A549 (cell line): ENCODE measurements around the gene ATXN7.

Source experiments
- BHLHE40 ChIP-seq: IDR thresholded peaks from 2 replicates; pipeline ENCODE4 v1.6.1; 2012; ENCODE audit warnings: low read depth, low read length, inconsistent platforms
- CHD2 ChIP-seq: fragments of 150-350 bp; IDR thresholded peaks from 2 replicates; pipeline ENCODE4 v1.6.1; 2014; ENCODE audit warnings: low read length; ENCODE audit not compliant: partially characterized antibody
- CHD4 ChIP-seq: fragments of 200-600 bp; sonication (generic); IDR thresholded peaks from 2 replicates; pipeline ENCODE4 v1.6.1; 2016; ENCODE audit warnings: antibody characterized with exemption, mild to moderate bottlenecking, borderline replicate concordance
- EP300 ChIP-seq, 2 experiments: fragments of >200 bp; sonication (Bioruptor Twin); formaldehyde crosslinking; IDR thresholded peaks; 2 replicates in 1 of 2; 3 replicates in 1 of 2; pipeline ENCODE4 v1.6.1; 2016 to 2017
- FOSL2 ChIP-seq, 2 experiments: fragments of 450-650 bp in 1 of 2; fragments of >200 bp in 1 of 2; sonication (Bioruptor Twin) in 1 of 2; formaldehyde crosslinking; IDR thresholded peaks; 2 replicates each; pipeline versions ENCODE4 v1.5.0 to v1.6.1; 2016 to 2020; ENCODE audit warnings: mild to moderate bottlenecking in 1 of 2, moderate library complexity in 1 of 2
- GATA3 ChIP-seq: IDR thresholded peaks from 2 replicates; pipeline ENCODE4 v1.6.1; 2012; ENCODE audit warnings: borderline replicate concordance
- JUNB ChIP-seq: fragments of >200 bp; sonication (Bioruptor Twin); formaldehyde crosslinking; IDR thresholded peaks from 2 replicates; pipeline ENCODE4 v1.6.1; 2016
- POLR2A ChIP-seq: IDR thresholded peaks from 2 replicates; pipeline ENCODE4 v1.6.1; 2012; ENCODE audit warnings: mild to moderate bottlenecking, low read length
- RNF2 ChIP-seq: fragments of 200-600 bp; sonication (generic); IDR thresholded peaks from 2 replicates; pipeline ENCODE4 v1.6.1; 2016; ENCODE audit warnings: low read depth, mild to moderate bottlenecking, antibody characterized with exemption, moderate library complexity, borderline replicate concordance
- SMC3 ChIP-seq: fragments of >200 bp; sonication (Bioruptor Twin); formaldehyde crosslinking; IDR thresholded peaks from 3 replicates; pipeline ENCODE4 v1.6.1; 2018; ENCODE audit warnings: inconsistent platforms
- SREBF2 ChIP-seq: fragments of 450-650 bp; IDR thresholded peaks from 2 replicates; pipeline ENCODE4 v1.6.1; 2014; ENCODE audit warnings: mild to moderate bottlenecking, moderate library complexity
- TF ChIP-seq, protein P1 (sequence below): fragments of >200 bp; sonication (Bioruptor Twin); formaldehyde crosslinking; IDR thresholded peaks from 3 replicates; pipeline ENCODE4 v1.5.1; 2016
- TF ChIP-seq, protein P2 (sequence below): fragments of 450-650 bp; IDR thresholded peaks from 2 replicates; pipeline ENCODE4 v1.6.1; 2014; ENCODE audit warnings: antibody characterized with exemption
- TF ChIP-seq, protein P3 (sequence below): fragments of 150-350 bp; IDR thresholded peaks from 2 replicates; pipeline ENCODE4 v1.6.1; 2014; ENCODE audit warnings: low read depth, mild to moderate bottlenecking, low read length

DNA sequence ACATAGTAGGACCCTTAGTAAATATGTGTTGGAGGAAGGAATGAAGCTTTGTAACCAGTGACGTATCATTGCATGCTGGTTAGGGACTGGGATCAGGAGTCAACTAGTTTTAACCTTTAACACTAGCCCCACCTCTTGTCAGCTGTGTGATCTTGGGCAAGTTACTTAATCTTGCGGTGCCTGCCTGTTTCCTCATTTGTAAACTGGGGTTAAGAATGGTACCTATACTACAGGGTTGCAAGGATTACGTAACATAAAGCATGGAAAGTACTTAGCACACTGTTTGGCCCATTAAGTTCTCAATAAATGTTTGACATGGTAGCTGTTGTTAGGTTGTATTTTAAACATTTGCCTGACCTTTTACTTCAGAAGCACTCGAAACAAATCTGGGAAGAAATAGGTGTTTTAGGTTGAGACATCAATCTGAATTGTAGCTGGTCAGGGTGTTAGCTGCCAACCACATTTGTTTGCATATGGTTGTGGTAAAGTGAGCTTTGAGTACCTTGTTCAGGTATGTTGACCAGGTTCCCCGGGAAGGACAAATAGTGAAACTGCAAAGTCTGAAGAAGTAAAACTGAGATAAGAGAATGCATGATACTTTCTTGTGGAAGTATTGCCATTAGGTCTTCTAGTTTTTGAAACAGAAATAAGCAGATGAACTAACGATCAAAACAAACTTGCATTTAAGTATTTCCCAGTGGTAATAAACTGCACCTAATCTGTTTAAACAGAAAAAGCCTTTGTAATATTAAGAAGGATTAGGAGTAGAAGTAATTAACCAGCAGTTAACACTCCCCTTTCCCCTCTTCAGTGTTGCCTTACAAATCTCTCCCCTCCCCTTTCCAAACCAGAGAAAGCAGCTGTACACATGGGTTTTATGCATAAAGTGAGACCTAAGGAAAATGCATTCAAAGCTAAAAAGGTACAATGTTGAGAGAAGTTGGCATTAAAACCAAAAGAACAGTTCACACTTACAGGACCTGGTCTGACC lies 74.3 kb downstream of the ATXN7 start:
- TF ChIP-seq EP300 (IDR thresholded peaks at IDR 0.05) (no peak), GATA3 (no peak), POLR2A (no peak), CHD4 (no peak), SMC3 (no peak), RNF2 (no peak), JUNB (no peak), CHD2 (no peak), BHLHE40 (no peak), SREBF2 (no peak), FOSL2 (IDR thresholded peaks at IDR 0.05) (no peak), FOSL2 (CRISPR knock-in tag; IDR thresholded peaks at IDR 0.05) (no peak)
- TF ChIP-seq, protein P1, sequence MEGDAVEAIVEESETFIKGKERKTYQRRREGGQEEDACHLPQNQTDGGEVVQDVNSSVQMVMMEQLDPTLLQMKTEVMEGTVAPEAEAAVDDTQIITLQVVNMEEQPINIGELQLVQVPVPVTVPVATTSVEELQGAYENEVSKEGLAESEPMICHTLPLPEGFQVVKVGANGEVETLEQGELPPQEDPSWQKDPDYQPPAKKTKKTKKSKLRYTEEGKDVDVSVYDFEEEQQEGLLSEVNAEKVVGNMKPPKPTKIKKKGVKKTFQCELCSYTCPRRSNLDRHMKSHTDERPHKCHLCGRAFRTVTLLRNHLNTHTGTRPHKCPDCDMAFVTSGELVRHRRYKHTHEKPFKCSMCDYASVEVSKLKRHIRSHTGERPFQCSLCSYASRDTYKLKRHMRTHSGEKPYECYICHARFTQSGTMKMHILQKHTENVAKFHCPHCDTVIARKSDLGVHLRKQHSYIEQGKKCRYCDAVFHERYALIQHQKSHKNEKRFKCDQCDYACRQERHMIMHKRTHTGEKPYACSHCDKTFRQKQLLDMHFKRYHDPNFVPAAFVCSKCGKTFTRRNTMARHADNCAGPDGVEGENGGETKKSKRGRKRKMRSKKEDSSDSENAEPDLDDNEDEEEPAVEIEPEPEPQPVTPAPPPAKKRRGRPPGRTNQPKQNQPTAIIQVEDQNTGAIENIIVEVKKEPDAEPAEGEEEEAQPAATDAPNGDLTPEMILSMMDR: no peak
- TF ChIP-seq, protein P2, sequence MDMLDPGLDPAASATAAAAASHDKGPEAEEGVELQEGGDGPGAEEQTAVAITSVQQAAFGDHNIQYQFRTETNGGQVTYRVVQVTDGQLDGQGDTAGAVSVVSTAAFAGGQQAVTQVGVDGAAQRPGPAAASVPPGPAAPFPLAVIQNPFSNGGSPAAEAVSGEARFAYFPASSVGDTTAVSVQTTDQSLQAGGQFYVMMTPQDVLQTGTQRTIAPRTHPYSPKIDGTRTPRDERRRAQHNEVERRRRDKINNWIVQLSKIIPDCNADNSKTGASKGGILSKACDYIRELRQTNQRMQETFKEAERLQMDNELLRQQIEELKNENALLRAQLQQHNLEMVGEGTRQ: no peak
- TF ChIP-seq, protein P3, sequence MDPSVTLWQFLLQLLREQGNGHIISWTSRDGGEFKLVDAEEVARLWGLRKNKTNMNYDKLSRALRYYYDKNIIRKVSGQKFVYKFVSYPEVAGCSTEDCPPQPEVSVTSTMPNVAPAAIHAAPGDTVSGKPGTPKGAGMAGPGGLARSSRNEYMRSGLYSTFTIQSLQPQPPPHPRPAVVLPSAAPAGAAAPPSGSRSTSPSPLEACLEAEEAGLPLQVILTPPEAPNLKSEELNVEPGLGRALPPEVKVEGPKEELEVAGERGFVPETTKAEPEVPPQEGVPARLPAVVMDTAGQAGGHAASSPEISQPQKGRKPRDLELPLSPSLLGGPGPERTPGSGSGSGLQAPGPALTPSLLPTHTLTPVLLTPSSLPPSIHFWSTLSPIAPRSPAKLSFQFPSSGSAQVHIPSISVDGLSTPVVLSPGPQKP: no peak
